ENCODE measurements around the gene MOSPD3. TPM values are rescaled to one million over a fixed set of nuclear protein-coding genes. Genes with fewer than 3 reads are reported as not detected.
A peak's percentile ranks its signal among the peaks of the same experiment; 100 is the strongest.

MOSPD3 gene
- total RNA-seq, 1 donor from 2014 or later: 31.7 TPM

DNA sequence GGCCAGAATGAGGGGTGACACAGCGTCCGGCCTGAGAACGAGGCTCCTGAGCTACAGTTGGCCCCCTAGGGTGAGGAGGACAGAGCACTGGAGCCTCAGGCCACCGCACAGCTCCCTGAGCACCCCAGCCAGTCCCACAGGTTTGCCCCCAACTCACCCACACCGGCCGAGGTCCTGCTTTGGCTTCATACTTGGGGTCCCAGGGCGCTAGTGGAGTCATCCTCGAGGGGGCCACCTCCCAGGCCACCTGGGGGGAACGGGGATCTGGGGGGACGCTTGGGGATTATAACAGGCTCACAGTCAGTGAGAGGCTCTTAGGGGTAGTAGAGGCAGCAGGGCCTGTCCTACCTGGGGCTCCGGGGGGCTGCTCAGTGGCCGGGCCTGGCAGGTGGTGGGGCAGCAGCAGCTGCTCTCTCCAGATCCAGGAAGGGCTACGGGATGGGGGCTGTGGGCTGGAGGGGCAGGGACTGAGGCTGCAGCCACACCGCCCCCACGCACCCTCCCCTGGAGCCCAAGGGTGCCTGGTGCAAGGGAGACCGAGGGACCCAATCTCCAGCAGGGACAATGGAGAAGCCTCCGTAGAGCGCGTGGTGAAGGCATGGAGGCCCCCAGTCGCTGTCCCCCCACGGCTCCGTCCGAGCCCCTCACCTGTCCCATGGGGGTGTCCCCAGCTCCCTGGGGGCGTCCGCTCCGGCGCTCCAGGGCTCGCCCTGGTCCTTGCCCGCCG lies 39.2 kb upstream of the MOSPD3 start:
- no peak for DNase-seq (ENCODE audit: low spot score)
- Mint-ChIP-seq H3K4me1 (ENCODE audit: unreplicated experiment) (peaks cover 15% of the 10 kb centered on the region), H3K27me3 (ENCODE audit: unreplicated experiment) (peaks cover 30% of the 10 kb centered on the region), H3K9me3 (ENCODE audit: unreplicated experiment) (no peaks in the 10 kb centered on the region), H3K4me3 (ENCODE audit: unreplicated experiment) (no peak overlapping the region), H3K36me3 (ENCODE audit: low read depth, unreplicated experiment) (peaks cover 9% of the 10 kb centered on the region), H3K27ac (ENCODE audit: unreplicated experiment) (no peak overlapping the region)
- no peak for TF ChIP-seq CTCF (IDR thresholded peaks at IDR 0.05; ENCODE audit: unreplicated experiment)

DNA sequence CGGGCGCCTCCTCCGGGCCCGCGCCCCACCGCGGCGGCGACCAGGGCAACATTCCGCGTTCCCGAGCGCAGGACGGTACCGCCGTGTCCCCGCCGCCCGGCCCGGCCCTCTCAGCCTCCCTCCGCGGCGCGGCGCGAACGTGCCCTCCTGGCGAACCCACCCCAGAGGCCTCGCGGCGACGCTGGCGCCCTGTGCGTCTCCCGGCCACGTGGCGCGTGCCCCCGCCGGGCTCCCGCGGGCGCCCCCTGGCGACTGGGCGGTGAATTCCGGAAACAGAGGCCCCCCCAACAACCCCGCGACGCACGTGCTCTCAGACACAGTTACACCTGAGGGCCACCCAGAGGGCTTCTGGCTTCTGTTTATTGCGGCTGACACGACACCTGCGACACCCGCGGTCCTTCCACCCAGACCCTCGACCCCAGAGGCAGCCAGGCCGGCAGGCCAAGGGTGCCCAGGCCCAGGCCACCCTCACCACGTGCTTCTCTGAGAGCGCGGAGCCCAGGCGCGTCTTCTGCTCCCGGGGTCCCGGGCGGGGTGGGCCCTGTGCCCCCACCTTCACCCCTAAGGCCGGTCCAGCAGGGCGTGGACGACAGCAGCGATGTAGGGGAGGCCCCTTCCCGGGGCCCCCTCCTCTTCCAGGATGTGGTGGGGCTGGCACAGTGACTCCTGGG lies 38.5 kb upstream of the MOSPD3 start, which contains the start of gene SAP25:
SAP25 (minus strand) TSS at position 210 of the 671 bp plus-strand sequence; CDS start at position 52, 158 bp downstream.
- H3K4me3 Mint-ChIP-seq (ENCODE audit: unreplicated experiment): no peak within 1 kb of the TSS
- H3K27ac Mint-ChIP-seq (ENCODE audit: unreplicated experiment): no peak within 1 kb of the TSS
- TF ChIP-seq CTCF (IDR thresholded peaks at IDR 0.05; ENCODE audit: unreplicated experiment): peak; percentile 58
- no peaks in the 10 kb centered on the region for H3K9me3 Mint-ChIP-seq (ENCODE audit: unreplicated experiment)
- H3K36me3 Mint-ChIP-seq (ENCODE audit: low read depth, unreplicated experiment): peaks cover 10% of the 10 kb centered on the region
- H3K27me3 Mint-ChIP-seq (ENCODE audit: unreplicated experiment): peaks cover 28% of the 10 kb centered on the region
- H3K4me1 Mint-ChIP-seq (ENCODE audit: unreplicated experiment): peaks cover 11% of the 10 kb centered on the region
- DNase-seq (ENCODE audit: low spot score): peak; percentile 52

GRCh38 chr7:100574362-100575205 lies 37.8 kb upstream of the MOSPD3 start:
- Mint-ChIP-seq H3K27ac (ENCODE audit: unreplicated experiment) (peak overlapping the region; percentile 36), H3K4me1 (ENCODE audit: unreplicated experiment) (peaks cover 4% of the 10 kb centered on the region)
- no peak for TF ChIP-seq CTCF (IDR thresholded peaks at IDR 0.05; ENCODE audit: unreplicated experiment)

DNA sequence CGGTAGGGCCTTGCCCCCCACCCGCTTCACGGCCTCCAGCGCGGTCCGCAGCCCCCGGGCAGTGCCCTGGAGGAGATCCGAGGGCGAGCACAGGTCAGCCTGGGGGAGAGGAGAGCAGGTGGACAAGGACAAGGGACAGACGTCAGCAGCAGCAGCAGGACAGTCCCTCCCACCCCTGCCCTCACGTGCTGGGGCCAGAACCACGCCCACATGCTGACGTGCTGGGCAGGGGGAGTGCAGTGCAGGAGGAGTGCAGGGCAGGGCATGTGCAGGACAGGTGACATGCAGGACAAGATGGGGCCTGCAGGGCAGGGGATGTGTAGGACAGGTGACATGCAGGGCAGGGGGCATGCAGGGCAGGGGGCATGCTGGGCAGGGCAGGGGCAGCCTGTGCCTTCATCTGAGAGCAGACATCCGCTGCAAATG lies 37.1 kb upstream of the MOSPD3 start:
- Mint-ChIP-seq H3K27me3 (ENCODE audit: unreplicated experiment) (peaks cover 20% of the 10 kb centered on the region), H3K4me1 (ENCODE audit: unreplicated experiment) (peaks cover 4% of the 10 kb centered on the region), H3K4me3 (ENCODE audit: unreplicated experiment) (no peak overlapping the region), H3K27ac (ENCODE audit: unreplicated experiment) (no peak overlapping the region), H3K9me3 (ENCODE audit: unreplicated experiment) (no peaks in the 10 kb centered on the region), H3K36me3 (ENCODE audit: low read depth, unreplicated experiment) (peaks cover 12% of the 10 kb centered on the region)
- DNase-seq (ENCODE audit: low spot score): no peak
- no peak for TF ChIP-seq CTCF (IDR thresholded peaks at IDR 0.05; ENCODE audit: unreplicated experiment)

More at GRCh38 chr7:100574362-100575205, 37.8 kb upstream of the MOSPD3 start:
- DNase-seq (ENCODE audit: low spot score): no peak
- H3K27me3 Mint-ChIP-seq (ENCODE audit: unreplicated experiment): peaks cover 22% of the 10 kb centered on the region
- no peak overlapping the region for H3K4me3 Mint-ChIP-seq (ENCODE audit: unreplicated experiment)
- peaks cover 12% of the 10 kb centered on the region for H3K36me3 Mint-ChIP-seq (ENCODE audit: low read depth, unreplicated experiment)
- no peaks in the 10 kb centered on the region for H3K9me3 Mint-ChIP-seq (ENCODE audit: unreplicated experiment)

Measured in endothelial cell (in vitro differentiated cells).